ENCODE measurements around the gene PIK3R2. TPM values are rescaled to one million over a fixed set of nuclear protein-coding genes. Genes with fewer than 3 reads are reported as not detected.

The PIK3R2 gene
- total RNA-seq, 3 donors from 2014 or later = 16.5 to 21.4 (median 19.6) TPM

- DNase-seq (no peak), ATAC-seq (no peak)
- no peak overlapping the region for H3K4me3 Mint-ChIP-seq
- no peaks in the 10 kb centered on the region for H3K4me1 Mint-ChIP-seq (ENCODE audit: low read depth)
- no peaks in the 10 kb centered on the region for H3K27me3 Mint-ChIP-seq (ENCODE audit: low read depth)
- no peaks in the 10 kb centered on the region for H3K9me3 Mint-ChIP-seq
- peaks cover 21% of the 10 kb centered on the region for H3K36me3 Mint-ChIP-seq (ENCODE audit: insufficient read depth)
Observed at GRCh38 chr19:18137242-18137641, 15.7 kb upstream of the PIK3R2 start.

- Mint-ChIP-seq H3K4me3 (no peak overlapping the region), H3K4me1 (ENCODE audit: low read depth) (no peaks in the 10 kb centered on the region), H3K9me3 (no peaks in the 10 kb centered on the region), H3K36me3 (ENCODE audit: insufficient read depth) (peaks cover 20% of the 10 kb centered on the region), H3K27me3 (ENCODE audit: low read depth) (no peaks in the 10 kb centered on the region)
- ATAC-seq (no peak), DNase-seq (no peak)
Observed at GRCh38 chr19:18137657-18138339, 15.2 kb upstream of the PIK3R2 start.

GRCh38 chr19:18140473-18140872 lies 12.5 kb upstream of the PIK3R2 start:
- H3K9me3 Mint-ChIP-seq = no peaks in the 10 kb centered on the region
- peaks cover 22% of the 10 kb centered on the region for H3K36me3 Mint-ChIP-seq (ENCODE audit: insufficient read depth)
- no peaks in the 10 kb centered on the region for H3K4me1 Mint-ChIP-seq (ENCODE audit: low read depth)
- no peak for ATAC-seq
- DNase-seq = no peak
- H3K4me3 Mint-ChIP-seq = no peak overlapping the region
- H3K27me3 Mint-ChIP-seq (ENCODE audit: low read depth) = no peaks in the 10 kb centered on the region

- no peak for DNase-seq
- no peaks in the 10 kb centered on the region for H3K27me3 Mint-ChIP-seq (ENCODE audit: low read depth)
- no peak overlapping the region for H3K4me3 Mint-ChIP-seq
- peaks cover 20% of the 10 kb centered on the region for H3K36me3 Mint-ChIP-seq (ENCODE audit: insufficient read depth)
- H3K4me1 Mint-ChIP-seq (ENCODE audit: low read depth) = no peaks in the 10 kb centered on the region
- ATAC-seq = no peak
- H3K9me3 Mint-ChIP-seq = no peaks in the 10 kb centered on the region
Observed at GRCh38 chr19:18141031-18141430, 11.9 kb upstream of the PIK3R2 start.

- H3K9me3 Mint-ChIP-seq = no peaks in the 10 kb centered on the region
- DNase-seq (no peak), ATAC-seq (no peak)
- H3K27me3 Mint-ChIP-seq (ENCODE audit: low read depth) = no peaks in the 10 kb centered on the region
- peaks cover 24% of the 10 kb centered on the region for H3K36me3 Mint-ChIP-seq (ENCODE audit: insufficient read depth)
- no peak overlapping the region for H3K4me3 Mint-ChIP-seq
- H3K4me1 Mint-ChIP-seq (ENCODE audit: low read depth) = no peaks in the 10 kb centered on the region
Observed at GRCh38 chr19:18143902-18144301, 9.1 kb upstream of the PIK3R2 start.

GRCh38 chr19:18144361-18144760 lies 8.6 kb upstream of the PIK3R2 start:
- H3K27me3 Mint-ChIP-seq (ENCODE audit: low read depth) = no peaks in the 10 kb centered on the region
- DNase-seq (no peak), ATAC-seq (no peak)
- no peaks in the 10 kb centered on the region for H3K4me1 Mint-ChIP-seq (ENCODE audit: low read depth)
- peaks cover 22% of the 10 kb centered on the region for H3K36me3 Mint-ChIP-seq (ENCODE audit: insufficient read depth)
- no peak overlapping the region for H3K4me3 Mint-ChIP-seq
- H3K9me3 Mint-ChIP-seq = no peaks in the 10 kb centered on the region

- no peak overlapping the region for H3K4me3 Mint-ChIP-seq
- ATAC-seq (no peak), DNase-seq (no peak)
- no peaks in the 10 kb centered on the region for H3K9me3 Mint-ChIP-seq
- no peaks in the 10 kb centered on the region for H3K27me3 Mint-ChIP-seq (ENCODE audit: low read depth)
- peaks cover 22% of the 10 kb centered on the region for H3K36me3 Mint-ChIP-seq (ENCODE audit: insufficient read depth)
- no peaks in the 10 kb centered on the region for H3K4me1 Mint-ChIP-seq (ENCODE audit: low read depth)
Observed at GRCh38 chr19:18144906-18145305, 8.1 kb upstream of the PIK3R2 start.

GRCh38 chr19:18145391-18145999 lies 7.5 kb upstream of the PIK3R2 start:
- DNase-seq (no peak), ATAC-seq (no peak)
- no peaks in the 10 kb centered on the region for H3K27me3 Mint-ChIP-seq (ENCODE audit: low read depth)
- no peaks in the 10 kb centered on the region for H3K4me1 Mint-ChIP-seq (ENCODE audit: low read depth)
- peaks cover 19% of the 10 kb centered on the region for H3K36me3 Mint-ChIP-seq (ENCODE audit: insufficient read depth)
- H3K4me3 Mint-ChIP-seq = no peak overlapping the region
- H3K9me3 Mint-ChIP-seq = no peaks in the 10 kb centered on the region

GRCh38 chr19:18147396-18147795 lies 5.6 kb upstream of the PIK3R2 start:
- no peak for DNase-seq
- Mint-ChIP-seq H3K4me1 (ENCODE audit: low read depth) (peaks cover 10% of the 10 kb centered on the region), H3K27me3 (ENCODE audit: low read depth) (no peaks in the 10 kb centered on the region), H3K9me3 (no peaks in the 10 kb centered on the region), H3K4me3 (no peak overlapping the region), H3K36me3 (ENCODE audit: insufficient read depth) (peaks cover 16% of the 10 kb centered on the region)
- ATAC-seq = no peak

GRCh38 chr19:18149596-18149975 lies 3.4 kb upstream of the PIK3R2 start:
- ATAC-seq (no peak), DNase-seq (no peak)
- H3K36me3 Mint-ChIP-seq (ENCODE audit: insufficient read depth) = peaks cover 16% of the 10 kb centered on the region
- H3K4me3 Mint-ChIP-seq = no peak overlapping the region
- no peaks in the 10 kb centered on the region for H3K9me3 Mint-ChIP-seq
- no peaks in the 10 kb centered on the region for H3K27me3 Mint-ChIP-seq (ENCODE audit: low read depth)
- peaks cover 19% of the 10 kb centered on the region for H3K4me1 Mint-ChIP-seq (ENCODE audit: low read depth)

GRCh38 chr19:18150776-18151624 lies 2.0 kb upstream of the PIK3R2 start:
- Mint-ChIP-seq H3K4me1 (ENCODE audit: low read depth) (peaks cover 20% of the 10 kb centered on the region), H3K27me3 (ENCODE audit: low read depth) (no peaks in the 10 kb centered on the region), H3K9me3 (no peaks in the 10 kb centered on the region), H3K4me3 (peak overlapping the region; percentile 88), H3K36me3 (ENCODE audit: insufficient read depth) (peaks cover 9% of the 10 kb centered on the region)
- no peak for DNase-seq
- no peak for ATAC-seq

- DNase-seq = peak; percentile 95
- Mint-ChIP-seq H3K36me3 (ENCODE audit: insufficient read depth) (peaks cover 3% of the 10 kb centered on the region), H3K4me1 (ENCODE audit: low read depth) (peaks cover 24% of the 10 kb centered on the region), H3K4me3 (peak overlapping the region; percentile 88), H3K27me3 (ENCODE audit: low read depth) (no peaks in the 10 kb centered on the region), H3K9me3 (no peaks in the 10 kb centered on the region)
- ATAC-seq = peak; percentile 68 to 69
Observed at GRCh38 chr19:18152442-18152816, 534 bp upstream of the PIK3R2 start.

GRCh38 chr19:18153556-18154134 lies 682 bp downstream of the PIK3R2 start:
- peak overlapping the region; percentile 88 for H3K4me3 Mint-ChIP-seq
- H3K36me3 Mint-ChIP-seq (ENCODE audit: insufficient read depth) = no peaks in the 10 kb centered on the region
- ATAC-seq = no peak
- H3K9me3 Mint-ChIP-seq = no peaks in the 10 kb centered on the region
- no peaks in the 10 kb centered on the region for H3K27me3 Mint-ChIP-seq (ENCODE audit: low read depth)
- DNase-seq = no peak
- H3K4me1 Mint-ChIP-seq (ENCODE audit: low read depth) = peaks cover 24% of the 10 kb centered on the region
